SK-N-SH (cell line): ENCODE measurements around the gene GALNT4.

Source experiments
- CTCF ChIP-seq: fragments of 200-600 bp; sonication (generic); IDR thresholded peaks from 2 replicates; pipeline ENCODE4 v1.6.1; 2017; ENCODE audit warnings: antibody characterized with exemption, mild to moderate bottlenecking, moderate library complexity
- EZH2phosphoT487 ChIP-seq: fragments of 200-600 bp; sonication (generic); IDR thresholded peaks from 2 replicates; pipeline ENCODE4 v1.6.1; 2017; ENCODE audit warnings: low read depth, mixed run types, mild to moderate bottlenecking, antibody characterized with exemption, moderate library complexity, borderline replicate concordance
- MAX ChIP-seq: IDR thresholded peaks from 2 replicates; pipeline ENCODE4 v1.4.0; 2012; ENCODE audit warnings: low read depth
- NFIC ChIP-seq: IDR thresholded peaks from 2 replicates; pipeline ENCODE4 v1.4.0; 2012; ENCODE audit warnings: borderline replicate concordance
- TAF1 ChIP-seq: IDR thresholded peaks from 2 replicates; pipeline ENCODE4 v1.6.1; 2012; ENCODE audit warnings: low read depth, mild to moderate bottlenecking, low read length, moderate library complexity, borderline replicate concordance
- TCF12 ChIP-seq: IDR thresholded peaks from 2 replicates; pipeline ENCODE4 v1.4.0; 2012

- 0 out of 2 replicates have a peak, but pooled peaks have one; percentile 29 for TF ChIP-seq TAF1
- TF ChIP-seq EZH2phosphoT487, result no peak
- TF ChIP-seq CTCF, result no peak
- TF ChIP-seq NFIC, result no peak
- TF ChIP-seq TCF12, result no peak
- peak; percentile 94 for TF ChIP-seq MAX
Observed at GRCh38 chr12:89525824-89526770, 1.5 kb upstream of the GALNT4 start, which contains the start of gene POC1B.
